Vagina (tissue), 2 donors: ENCODE data around the gene GLIPR1L2. TPM values are rescaled to one million over a fixed set of nuclear protein-coding genes. Genes with fewer than 3 reads are reported as not detected.

Source experiments
- DNase-seq, 2 donors: peaks; one replicate each; pipeline ENCODE4 v3.0.0-alpha.2; 2017; ENCODE audit errors: extremely low spot score in 2 of 2
- H3K27ac ChIP-seq: fragments of 200-600 bp; sonication (generic); one replicate; pipeline ENCODE4 v1.5.1; 2019
- H3K27me3 ChIP-seq: fragments of 200-600 bp; sonication (generic); one replicate; pipeline ENCODE4 v1.5.1; 2019
- H3K36me3 ChIP-seq, 2 donors: fragments of 200-600 bp; sonication (generic); one replicate each; pipeline ENCODE4 v1.5.1; 2017 to 2019
- H3K4me1 ChIP-seq: fragments of 200-600 bp; sonication (generic); one replicate; pipeline ENCODE4 v1.5.1; 2019
- H3K4me3 ChIP-seq, 2 donors: fragments of 200-600 bp; sonication (generic); 1 replicate in 1 of 2; 2 replicates in 1 of 2; pipeline ENCODE4 v1.5.1; 2016 to 2019
- H3K9me3 ChIP-seq: fragments of 200-600 bp; sonication (generic); one replicate; pipeline ENCODE4 v1.5.1; 2019
- CTCF ChIP-seq, 3 experiments: fragments of 450-650 bp in 2 of 3; fragments of 200-600 bp in 1 of 3; sonication (generic) in 1 of 3; IDR thresholded peaks; one replicate each; pipeline ENCODE4 v1.5.1; 2017 to 2019; ENCODE audit warnings: antibody characterized with exemption in 3 of 3, mild to moderate bottlenecking in 2 of 3, moderate library complexity in 2 of 3
- POLR2A ChIP-seq, 2 donors: fragments of 450-650 bp; IDR thresholded peaks; one replicate each; pipeline ENCODE4 v1.6.1; 2017; ENCODE audit warnings: antibody characterized with exemption in 2 of 2, mild to moderate bottlenecking in 2 of 2, moderate library complexity in 2 of 2
- POLR2AphosphoS5 ChIP-seq, 2 donors: sonication (generic); formaldehyde crosslinking; IDR thresholded peaks; one replicate each; pipeline ENCODE4 v1.9.0; 2017; ENCODE audit warnings: antibody characterized with exemption in 2 of 2, mild to moderate bottlenecking in 2 of 2, low read depth in 1 of 2; ENCODE audit not compliant: insufficient read depth in 1 of 2
- intact Hi-C: fragments of 100-400 bp; cut with DNase I; formaldehyde crosslinking; loops from one replicate; pipeline ENCODE4 v1.15.1; 2023
- total RNA-seq: library from RNA; depleted of rRNA; stranded (reverse); fragments of >200 nt; gene quantifications from one replicate; pipeline ENCODE4 v1.2.3, GENCODE V29; 2016

Gene GLIPR1L2
- total RNA-seq, 1 donor from 2014 or later: 1.2 TPM

GRCh38 chr12:75404231-75404630, 13.3 kb downstream of the GLIPR1L2 start:
- no peaks in the 10 kb centered on the region for H3K36me3 ChIP-seq
- no peaks in the 10 kb centered on the region for H3K27me3 ChIP-seq
- no peak overlapping the region for H3K27ac ChIP-seq
- H3K9me3 ChIP-seq: no peaks in the 10 kb centered on the region
- no peak for TF ChIP-seq CTCF (IDR thresholded peaks at IDR 0.05)
- TF ChIP-seq POLR2AphosphoS5 (IDR thresholded peaks at IDR 0.05; ENCODE audit: insufficient read depth in 1 of 2, low read depth in 1 of 2): no peak
- no peak for TF ChIP-seq POLR2A (IDR thresholded peaks at IDR 0.05)
- intact Hi-C loops: no loop called here
- H3K4me1 ChIP-seq: no peaks in the 10 kb centered on the region
- DNase-seq: no peak
- no peak overlapping the region for H3K4me3 ChIP-seq

- Histone ChIP-seq H3K9me3 (no peaks in the 10 kb centered on the region), H3K4me1 (no peaks in the 10 kb centered on the region), H3K27ac (no peak overlapping the region), H3K4me3 (no peak overlapping the region), H3K27me3 (no peaks in the 10 kb centered on the region), H3K36me3 (no peaks in the 10 kb centered on the region)
- no peak for TF ChIP-seq POLR2A (IDR thresholded peaks at IDR 0.05)
- no peak for TF ChIP-seq POLR2AphosphoS5 (IDR thresholded peaks at IDR 0.05; ENCODE audit: insufficient read depth in 1 of 2, low read depth in 1 of 2)
- no peak for TF ChIP-seq CTCF (IDR thresholded peaks at IDR 0.05)
- DNase-seq: no peak
- intact Hi-C loops: no loop called here
Measured at GRCh38 chr12:75407683-75408082, 16.8 kb downstream of the GLIPR1L2 start.

GRCh38 chr12:75409830-75410229, 18.9 kb downstream of the GLIPR1L2 start:
- Histone ChIP-seq H3K36me3 (no peaks in the 10 kb centered on the region), H3K4me3 (no peak overlapping the region), H3K9me3 (no peaks in the 10 kb centered on the region), H3K27ac (no peak overlapping the region), H3K4me1 (no peaks in the 10 kb centered on the region), H3K27me3 (no peaks in the 10 kb centered on the region)
- intact Hi-C loops: no loop called here
- TF ChIP-seq CTCF (IDR thresholded peaks at IDR 0.05) (no peak), POLR2A (IDR thresholded peaks at IDR 0.05) (no peak), POLR2AphosphoS5 (IDR thresholded peaks at IDR 0.05; ENCODE audit: insufficient read depth in 1 of 2, low read depth in 1 of 2) (no peak)
- DNase-seq: no peak

GRCh38 chr12:75414671-75415070, 23.8 kb downstream of the GLIPR1L2 start:
- Histone ChIP-seq H3K27me3 (no peaks in the 10 kb centered on the region), H3K9me3 (no peaks in the 10 kb centered on the region), H3K4me1 (no peaks in the 10 kb centered on the region), H3K27ac (no peak overlapping the region), H3K36me3 (no peaks in the 10 kb centered on the region), H3K4me3 (no peak overlapping the region)
- intact Hi-C loops: no loop called here
- no peak for DNase-seq
- TF ChIP-seq CTCF (IDR thresholded peaks at IDR 0.05) (no peak), POLR2A (IDR thresholded peaks at IDR 0.05) (no peak), POLR2AphosphoS5 (IDR thresholded peaks at IDR 0.05; ENCODE audit: insufficient read depth in 1 of 2, low read depth in 1 of 2) (no peak)

GRCh38 chr12:75419841-75420240, 29.0 kb downstream of the GLIPR1L2 start:
- DNase-seq: no peak
- no peak overlapping the region for H3K27ac ChIP-seq
- no peaks in the 10 kb centered on the region for H3K36me3 ChIP-seq
- no peaks in the 10 kb centered on the region for H3K4me1 ChIP-seq
- no peak overlapping the region for H3K4me3 ChIP-seq
- no peaks in the 10 kb centered on the region for H3K9me3 ChIP-seq
- intact Hi-C loops: no loop called here
- no peak for TF ChIP-seq CTCF (IDR thresholded peaks at IDR 0.05)
- no peak for TF ChIP-seq POLR2A (IDR thresholded peaks at IDR 0.05)
- TF ChIP-seq POLR2AphosphoS5 (IDR thresholded peaks at IDR 0.05; ENCODE audit: insufficient read depth in 1 of 2, low read depth in 1 of 2): no peak
- no peaks in the 10 kb centered on the region for H3K27me3 ChIP-seq
